ENCODE measurements around the gene FAAP20. TPM values are rescaled to one million over a fixed set of nuclear protein-coding genes. Genes with fewer than 3 reads are reported as not detected.

Gene FAAP20
- total and polyA plus RNA-seq, 9 of the 15 experiments (the other 6 are each of a cell fraction or from before 2014, with no cell fraction given), result 0.58 to 143 (median 9.9) TPM

GRCh38 chr1:2175681-2176454 lies 18.7 kb downstream of the FAAP20 start (continued):
- peak; percentile 77; the same call in 1 of the 2 replicates for TF ChIP-seq FOXP4 (CRISPR knock-in tag; IDR thresholded peaks at IDR 0.05; ENCODE audit: borderline replicate concordance)
- TF ChIP-seq ARHGAP35 (IDR thresholded peaks at IDR 0.05; ENCODE audit: partially characterized antibody), result no peak
- TF ChIP-seq E2F6 (IDR thresholded peaks at IDR 0.05; ENCODE audit: borderline replicate concordance in 1 of 2, extremely low read depth in 1 of 2, insufficient read depth in 1 of 2, insufficient read length in 1 of 2, low read depth in 1 of 2, low read length in 1 of 2, poor library complexity in 1 of 2, severe bottlenecking in 1 of 2), result peak; percentile 95 to 96

GRCh38 chr1:2175055-2175414 lies 19.5 kb downstream of the FAAP20 start:
- POLR2A ChIA-PET, result interaction anchor here (0.7 to 2.1 kb wide), 9 partner anchors 8 to 256 kb away, joined by 3 to 8 read pairs (median 3); partner anchors contain the start of gene TMEM52
- 74% methylated on average over 9 of the region's 9 CpGs for WGBS (ENCODE audit: insufficient coverage, low coverage, missing lambda C conversion rate)
- BruUV-seq (replicated peaks), result no TSS peak
- TF ChIP-seq ZNF277 (CRISPR knock-in tag; IDR thresholded peaks at IDR 0.05; ENCODE audit: borderline replicate concordance) (no peak), DMBX1 (CRISPR knock-in tag; IDR thresholded peaks at IDR 0.05; ENCODE audit: borderline replicate concordance) (no peak), CHD2 (IDR thresholded peaks at IDR 0.05; ENCODE audit: low read depth, low read length) (no peak), SMARCC2 (IDR thresholded peaks at IDR 0.05; ENCODE audit: low read depth) (no peak), KLF6 (CRISPR knock-in tag; IDR thresholded peaks at IDR 0.05; ENCODE audit: borderline replicate concordance) (no peak), ZNF57 (CRISPR knock-in tag; IDR thresholded peaks at IDR 0.05) (no peak), ELF1 (tag; IDR thresholded peaks at IDR 0.05) (no peak), HLTF (IDR thresholded peaks at IDR 0.05) (no peak), SETDB1 (IDR thresholded peaks at IDR 0.05; ENCODE audit: low read length) (no peak), LCOR (CRISPR knock-in tag; IDR thresholded peaks at IDR 0.05) (no peak), NFATC3 (IDR thresholded peaks at IDR 0.05) (no peak), FOXA3 (CRISPR knock-in tag; conservative IDR thresholded peaks at IDR 0.05 in 1 of 2, IDR thresholded peaks at IDR 0.05 in 1 of 2) (no peak)

More at GRCh38 chr1:2175055-2175414, 19.5 kb downstream of the FAAP20 start:
- Histone ChIP-seq H4K20me1 (replicated peaks; ENCODE audit: control insufficient read depth, insufficient read depth, low read length) (no peaks in the 10 kb centered on the region; the same call in 1 of the 2 replicates), H3K79me2 (ENCODE audit: control insufficient read depth, insufficient read depth, low read length) (no peaks in the 10 kb centered on the region), H3K4me3 (no peak overlapping the region), H3K27ac (ENCODE audit: extremely low read depth, low read depth, low read length) (no peak overlapping the region), H2AFZ (ENCODE audit: low read depth, low read length) (peak overlapping the region; percentile 63), H3K9me3 (replicated peaks; ENCODE audit: control insufficient read depth, insufficient read depth, low read depth, low read length) (no peaks in the 10 kb centered on the region), H3K9ac (ENCODE audit: insufficient read depth in 1 of 2, low read depth in 2 of 2, low read length in 2 of 2) (no peak overlapping the region), H3K4me2 (ENCODE audit: insufficient read depth, low read length) (0 out of 2 replicates have a peak overlapping the region, but pooled peaks have one; percentile 23), H3K4me1 (replicated peaks in 1 of 2; ENCODE audit: control insufficient read depth in 2 of 2, insufficient read depth in 2 of 2, low read length in 2 of 2) (peaks cover 34 to 79% of the 10 kb centered on the region in 2 experiments), H3K9me1 (ENCODE audit: control insufficient read depth, insufficient read depth, low read length) (peaks cover 9% of the 10 kb centered on the region), H3K36me3 (ENCODE audit: control insufficient read depth, insufficient read depth, low read length) (no peaks in the 10 kb centered on the region), H3K27me3 (ENCODE audit: control insufficient read depth in 2 of 2, insufficient read depth in 2 of 2, low read length in 2 of 2) (peaks cover 25 to 39% of the 10 kb centered on the region in 2 experiments; a peak in 4 of 5 replicates)
- FAIRE-seq (no peak), ATAC-seq (no peak), DNase-seq (ENCODE audit: extremely low read depth in 1 of 4, low spot score in 3 of 4) (no peak)
- in situ Hi-C loops (cut with MboI) (loop anchor here (25.0 kb wide), 1 partner anchor 362 kb away; the partner anchor contains the start of genes HES5 and PANK4), intact Hi-C loops (cut with micrococcal nuclease) (loop anchor here (2.0 kb wide), 2 partner anchors 42 to 84 kb away; no protein-coding TSS in a partner anchor)
- CTCF ChIA-PET (ENCODE audit: low intra/inter-chr PET ratio), result interaction anchor here (0.9 to 2.1 kb wide), 3 partner anchors 43 to 208 kb away, joined by 4 to 8 read pairs (median 7); no protein-coding TSS in a partner anchor
